Liver (tissue), 9 donors: ENCODE data around the gene TTLL13. TPM values are rescaled to one million over a fixed set of nuclear protein-coding genes. Genes with fewer than 3 reads are reported as not detected.

Experiments
- DNase-seq: peaks from one replicate; pipeline ENCODE4 v3.0.0-alpha.2; 2017; ENCODE audit warnings: low spot score
- H3K27ac ChIP-seq, 2 donors: one replicate each; pipeline ENCODE4 v1.7.0; 2013; ENCODE audit warnings: inconsistent platforms in 2 of 2, low read length in 2 of 2, control low read depth in 1 of 2, low read depth in 1 of 2, mild to moderate bottlenecking in 1 of 2
- H3K27me3 ChIP-seq, 4 donors: one replicate each; pipeline versions ENCODE4 v1.6.1 to v1.7.0; 2013; ENCODE audit warnings: low read length in 3 of 4, inconsistent platforms in 1 of 4, mild to moderate bottlenecking in 1 of 4, moderate library complexity in 1 of 4; ENCODE audit not compliant: control insufficient read depth in 4 of 4, insufficient read depth in 4 of 4
- H3K36me3 ChIP-seq, 4 donors: one replicate each; pipeline versions ENCODE4 v1.6.1 to v1.7.0; 2013; ENCODE audit warnings: low read length in 3 of 4, mild to moderate bottlenecking in 3 of 4, low read depth in 1 of 4, moderate library complexity in 1 of 4; ENCODE audit not compliant: control insufficient read depth in 4 of 4, insufficient read depth in 3 of 4
- H3K4me1 ChIP-seq, 4 donors: one replicate each; pipeline versions ENCODE4 v1.6.1 to v1.7.0; 2013; ENCODE audit warnings: low read length in 3 of 4, mild to moderate bottlenecking in 3 of 4, moderate library complexity in 1 of 4; ENCODE audit not compliant: control insufficient read depth in 4 of 4, insufficient read depth in 4 of 4
- H3K4me3 ChIP-seq, 3 donors: one replicate each; pipeline versions ENCODE4 v1.6.1 to v1.7.0; 2013; ENCODE audit warnings: low read length in 3 of 3, control low read depth in 1 of 3, low read depth in 1 of 3, mild to moderate bottlenecking in 1 of 3
- H3K9ac ChIP-seq, 2 donors: one replicate each; pipeline ENCODE4 v1.7.0; 2013; ENCODE audit warnings: low read length in 2 of 2, mild to moderate bottlenecking in 2 of 2, moderate library complexity in 2 of 2, control low read depth in 1 of 2, low read depth in 1 of 2
- H3K9me3 ChIP-seq, 4 donors: one replicate each; pipeline versions ENCODE4 v1.6.1 to v1.7.0; 2013; ENCODE audit warnings: low read length in 3 of 4; ENCODE audit not compliant: control insufficient read depth in 4 of 4
- ATF3 ChIP-seq: IDR thresholded peaks from 2 replicates; pipeline ENCODE4 v1.6.1; 2016; ENCODE audit warnings: antibody characterized with exemption
- CTCF ChIP-seq: fragments of 150-350 bp; IDR thresholded peaks from 2 replicates; pipeline ENCODE4 v1.5.1; 2017; ENCODE audit warnings: improper control_type of control experiment, low read depth, low read length; ENCODE audit not compliant: missing input control
- EGR1 ChIP-seq, 2 donors: IDR thresholded peaks; 2 replicates each; pipeline ENCODE4 v1.6.1; 2016 to 2018; ENCODE audit warnings: antibody characterized with exemption in 2 of 2, low read depth in 2 of 2
- FOXA1 ChIP-seq: IDR thresholded peaks from 2 replicates; pipeline ENCODE4 v1.6.1; 2016; ENCODE audit warnings: antibody characterized with exemption
- FOXA2 ChIP-seq: IDR thresholded peaks from 2 replicates; pipeline ENCODE4 v1.6.1; 2016; ENCODE audit warnings: antibody characterized with exemption
- HNF4A ChIP-seq, 2 donors: conservative IDR thresholded peaks; 2 replicates each; pipeline ENCODE4 v1.6.1; 2016; ENCODE audit warnings: antibody characterized with exemption in 2 of 2, mild to moderate bottlenecking in 2 of 2
- HNF4G ChIP-seq: IDR thresholded peaks from 2 replicates; pipeline ENCODE4 v1.6.1; 2016; ENCODE audit warnings: antibody characterized with exemption
- JUND ChIP-seq, 2 donors: IDR thresholded peaks; 2 replicates each; pipeline ENCODE4 v1.6.1; 2016; ENCODE audit warnings: antibody characterized with exemption in 2 of 2
- MAX ChIP-seq: IDR thresholded peaks from 2 replicates; pipeline ENCODE4 v1.6.1; 2016; ENCODE audit warnings: antibody characterized with exemption
- NR2F2 ChIP-seq: IDR thresholded peaks from 2 replicates; pipeline ENCODE4 v1.6.1; 2016; ENCODE audit warnings: antibody characterized with exemption
- RAD21 ChIP-seq, 2 donors: IDR thresholded peaks; 2 replicates each; pipeline ENCODE4 v1.6.1; 2016; ENCODE audit warnings: antibody characterized with exemption in 2 of 2, mild to moderate bottlenecking in 2 of 2
- RXRA ChIP-seq, 2 donors: IDR thresholded peaks; 2 replicates each; pipeline ENCODE4 v1.6.1; 2017 to 2018; ENCODE audit warnings: antibody characterized with exemption in 2 of 2, mild to moderate bottlenecking in 1 of 2
- SP1 ChIP-seq: IDR thresholded peaks from 2 replicates; pipeline ENCODE4 v1.6.1; 2018; ENCODE audit warnings: antibody characterized with exemption, mild to moderate bottlenecking
- TAF1 ChIP-seq: conservative IDR thresholded peaks from 2 replicates; pipeline ENCODE4 v1.6.1; 2016; ENCODE audit warnings: antibody characterized with exemption, mild to moderate bottlenecking
- YY1 ChIP-seq: IDR thresholded peaks from 2 replicates; pipeline ENCODE4 v1.6.1; 2016; ENCODE audit warnings: antibody characterized with exemption, mild to moderate bottlenecking
- ZBTB33 ChIP-seq: IDR thresholded peaks from 2 replicates; pipeline ENCODE4 v1.6.1; 2016; ENCODE audit warnings: antibody characterized with exemption
- WGBS: extraction: QIAGEN DNeasy Blood & Tissue Kit; methylation state at CpG from one replicate; pipeline ENCODE4 v1.1.7; 2013; 5-methylcytosine and 5-hydroxymethylcytosine counted together
- polyA plus RNA-seq, 2 donors: library from polyadenylated mRNA; stranded (reverse) in 1 of 2; unstranded in 1 of 2; fragments of 200-250 nt in 1 of 2; fragments of >200 nt in 1 of 2; fragmentation: Nextera tagmentation in 1 of 2; extraction: Ambion mirVana in 1 of 2; gene quantifications; one replicate each; pipeline versions ENCODE4 v1.2.1 to v1.2.3, GENCODE V29; 2013 to 2015
- total RNA-seq, 2 donors: library from RNA; depleted of rRNA; stranded (reverse); fragments of >200 nt; gene quantifications; one replicate each; pipeline ENCODE4 v1.2.3, GENCODE V29; 2014
- donor health status: healthy.
- donor health status: healthy.
- donor health status: healthy.
- donor health status: healthy.
- donor health status: healthy.

The TTLL13 gene
- total and polyA plus RNA-seq, 4 donors = 0.08 to 0.17 TPM; not detected in 2

- no peak for TF ChIP-seq ZBTB33
- TF ChIP-seq HNF4G = no peak
- no peak for TF ChIP-seq FOXA1
- no peak for TF ChIP-seq RXRA (IDR thresholded peaks at IDR 0.05)
- TF ChIP-seq TAF1 = no peak
- no peak for TF ChIP-seq RAD21 (IDR thresholded peaks at IDR 0.05)
- no peak for TF ChIP-seq HNF4A (conservative IDR thresholded peaks at IDR 0.05)
- TF ChIP-seq FOXA2 = no peak
These were observed 10.0 kb upstream of the TTLL13 start (continued) for GRCh38 chr15:90239371-90239770.

GRCh38 chr15:90240856-90241255 lies 8.5 kb upstream of the TTLL13 start:
- Histone ChIP-seq H3K27ac (no peak overlapping the region), H3K36me3 (peaks cover 5 to 15% (median 8%) of the 10 kb centered on the region in 4 donors), H3K4me1 (no peaks in the 10 kb centered on the region), H3K9ac (no peak overlapping the region), H3K4me3 (no peak overlapping the region), H3K27me3 (no peaks in the 10 kb centered on the region), H3K9me3 (no peaks in the 10 kb centered on the region)
- TF ChIP-seq JUND (IDR thresholded peaks at IDR 0.05) (no peak), HNF4G (no peak), EGR1 (IDR thresholded peaks at IDR 0.05; ENCODE audit: low read depth in 2 of 2) (no peak), HNF4A (conservative IDR thresholded peaks at IDR 0.05) (no peak), MAX (no peak)
- WGBS = 92% methylated on average over 8 of the region's 8 CpGs
- no peak for DNase-seq

GRCh38 chr15:90241343-90242192 lies 7.8 kb upstream of the TTLL13 start:
- 84% methylated on average over 22 of the region's 22 CpGs for WGBS
- H3K9ac ChIP-seq = no peak overlapping the region
- peaks cover 5 to 15% (median 8%) of the 10 kb centered on the region in 4 donors for H3K36me3 ChIP-seq
- no peak overlapping the region for H3K4me3 ChIP-seq
- H3K27me3 ChIP-seq = no peaks in the 10 kb centered on the region
- H3K27ac ChIP-seq = no peak overlapping the region
- no peaks in the 10 kb centered on the region for H3K4me1 ChIP-seq
- TF ChIP-seq YY1 (no peak), EGR1 (IDR thresholded peaks at IDR 0.05; ENCODE audit: low read depth in 2 of 2) (no peak), TAF1 (no peak), RXRA (IDR thresholded peaks at IDR 0.05) (no peak), SP1 (no peak), ZBTB33 (no peak), CTCF (no peak), NR2F2 (no peak), ATF3 (no peak), FOXA1 (no peak), HNF4G (no peak)
- no peak for DNase-seq
- H3K9me3 ChIP-seq = no peaks in the 10 kb centered on the region
